Stimulated activated naive CD8-positive, alpha-beta T cell treated with anti-CD3 and anti-CD28 coated beads, Interleukin-15, amount 100 ng/mL, for 72 hours (primary cell): Measurements from ENCODE around the gene ATP2B1.

ENCODE experiments used
- ATAC-seq: fragments of 150-1000 bp; cut with Tn5 transposase; 2 replicates; pipeline ENCODE4 v1.10.0; 2021; ENCODE audit warnings: mild to moderate bottlenecking, moderate library complexity
- DNase-seq, 2 donors: peaks; one replicate each; pipeline ENCODE4 v3.0.0; 2021 to 2022
- H3K27ac Mint-ChIP-seq, 2 donors: one replicate each; pipeline ENCODE4 v1.8.0; 2022; ENCODE audit warnings: mild to moderate bottlenecking in 2 of 2, mixed read lengths in 2 of 2, moderate library complexity in 2 of 2
- H3K27me3 Mint-ChIP-seq: one replicate; pipeline ENCODE4 v1.8.0; 2022; ENCODE audit warnings: mixed read lengths
- H3K4me1 Mint-ChIP-seq: one replicate; pipeline ENCODE4 v1.8.0; 2022; ENCODE audit warnings: mild to moderate bottlenecking, mixed read lengths
- H3K4me3 Mint-ChIP-seq, 2 donors: one replicate each; pipeline ENCODE4 v1.8.0; 2022; ENCODE audit warnings: mild to moderate bottlenecking in 2 of 2, mixed read lengths in 2 of 2, moderate library complexity in 1 of 2
- H3K9me3 Mint-ChIP-seq, 2 donors: one replicate each; pipeline ENCODE4 v1.8.0; 2022; ENCODE audit warnings: mixed read lengths in 2 of 2

The ATP2B1 gene

DNA sequence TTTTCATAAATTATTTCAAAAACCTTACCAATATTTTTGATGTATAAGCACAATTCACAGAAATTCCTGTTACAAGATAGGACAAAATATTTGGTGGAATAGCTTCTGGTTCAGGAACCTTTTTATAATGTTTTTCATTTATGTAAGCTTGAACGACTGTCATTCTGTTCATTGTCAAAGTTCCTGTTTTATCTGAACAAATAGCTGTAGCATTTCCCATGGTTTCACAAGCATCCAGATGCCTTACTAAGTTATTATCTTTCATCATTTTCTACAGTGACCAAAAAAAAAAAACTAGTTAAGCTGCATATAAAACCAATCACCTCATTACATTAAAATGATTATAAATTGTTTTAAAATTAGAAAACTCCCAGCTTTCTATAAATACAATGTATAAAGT lies 87.1 kb downstream of the ATP2B1 start:
- ATAC-seq: no peak
- Mint-ChIP-seq H3K4me1 (peaks cover 10% of the 10 kb centered on the region), H3K9me3 (no peaks in the 10 kb centered on the region), H3K27ac (no peak overlapping the region), H3K27me3 (no peaks in the 10 kb centered on the region), H3K4me3 (no peak overlapping the region)
- no peak for DNase-seq

DNA sequence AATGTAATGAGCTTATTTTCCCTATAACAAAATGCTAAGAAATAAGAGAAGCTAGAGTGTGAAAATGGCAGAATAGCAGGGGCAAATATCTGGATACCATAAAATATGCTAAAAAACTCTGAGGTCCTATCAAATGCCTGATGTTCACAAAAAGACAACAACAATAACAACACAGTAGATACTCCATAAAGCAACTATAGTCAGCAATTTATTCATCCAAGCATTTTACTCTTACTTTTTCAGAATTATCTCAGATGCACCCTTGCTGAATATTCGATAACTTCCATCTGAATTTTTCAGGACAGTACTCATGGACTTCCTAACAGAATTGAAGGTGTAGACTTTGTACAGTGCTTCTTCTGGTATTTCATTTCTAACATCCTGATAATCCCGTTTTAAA lies 88.9 kb downstream of the ATP2B1 start:
- Mint-ChIP-seq H3K4me1 (peaks cover 10% of the 10 kb centered on the region), H3K9me3 (no peaks in the 10 kb centered on the region), H3K4me3 (no peak overlapping the region), H3K27ac (no peak overlapping the region), H3K27me3 (no peaks in the 10 kb centered on the region)
- DNase-seq (no peak), ATAC-seq (no peak)

DNA sequence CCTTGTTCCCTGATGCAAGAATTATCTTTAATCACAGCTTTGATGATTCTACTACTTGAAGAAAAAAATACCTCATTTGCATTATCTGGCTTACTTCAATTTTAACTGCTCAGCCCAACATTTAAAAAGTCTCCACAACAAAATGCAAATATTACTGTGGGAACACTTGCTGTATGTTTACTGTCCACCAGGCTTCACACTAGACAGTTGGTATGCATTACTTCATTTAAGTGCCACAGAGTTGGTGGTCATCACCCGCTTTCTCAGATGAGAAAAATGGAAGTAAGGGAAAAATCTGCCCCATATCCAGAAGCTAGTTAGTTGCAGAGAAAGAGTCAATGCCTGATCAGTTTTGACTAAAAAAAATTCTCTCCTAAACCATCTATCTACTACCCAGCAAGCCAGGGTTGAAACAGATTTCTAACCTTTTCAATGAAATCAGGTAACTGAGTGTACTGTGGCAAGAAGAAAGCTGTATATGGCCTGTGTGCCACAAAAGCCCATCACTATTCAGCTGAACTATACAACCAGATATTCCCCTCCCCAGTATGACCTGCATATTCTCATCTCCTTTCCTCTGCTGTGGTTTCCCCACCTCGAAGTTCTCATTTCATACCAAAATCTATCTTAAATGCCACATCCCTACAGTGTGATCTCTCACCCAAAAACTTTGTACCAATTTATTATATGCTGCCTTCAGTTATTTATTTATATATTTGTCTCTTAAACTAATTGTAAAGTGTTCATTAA lies 90.3 kb downstream of the ATP2B1 start:
- peak in 1 of 2 donors; percentile 14 for DNase-seq
- Mint-ChIP-seq H3K4me3 (no peak overlapping the region), H3K9me3 (no peaks in the 10 kb centered on the region), H3K27me3 (no peaks in the 10 kb centered on the region), H3K4me1 (peaks cover 10% of the 10 kb centered on the region), H3K27ac (no peak overlapping the region)
- ATAC-seq: peak; percentile 96

DNA sequence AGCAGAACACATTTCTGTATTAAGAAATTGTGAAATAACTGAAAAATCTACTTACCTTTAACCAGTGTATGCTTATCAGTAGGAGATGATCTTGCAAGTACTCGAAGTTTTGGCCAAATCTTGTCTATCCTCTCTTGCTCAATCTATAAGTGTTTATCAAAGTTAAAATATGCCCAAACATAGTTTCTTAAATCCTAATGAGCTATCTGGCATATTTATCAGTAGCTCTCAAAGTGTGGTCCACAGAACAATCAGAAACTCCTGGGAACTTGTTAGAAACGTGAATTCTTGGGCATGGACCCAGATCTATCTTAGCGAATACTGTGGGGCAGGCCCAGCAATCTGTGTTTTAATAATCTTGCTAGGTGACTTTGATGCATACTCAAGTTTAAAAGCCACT lies 98.3 kb downstream of the ATP2B1 start:
- Mint-ChIP-seq H3K27me3 (no peaks in the 10 kb centered on the region), H3K27ac (no peak overlapping the region), H3K4me3 (no peak overlapping the region), H3K9me3 (no peaks in the 10 kb centered on the region), H3K4me1 (no peaks in the 10 kb centered on the region)
- no peak for ATAC-seq
- no peak for DNase-seq

DNA sequence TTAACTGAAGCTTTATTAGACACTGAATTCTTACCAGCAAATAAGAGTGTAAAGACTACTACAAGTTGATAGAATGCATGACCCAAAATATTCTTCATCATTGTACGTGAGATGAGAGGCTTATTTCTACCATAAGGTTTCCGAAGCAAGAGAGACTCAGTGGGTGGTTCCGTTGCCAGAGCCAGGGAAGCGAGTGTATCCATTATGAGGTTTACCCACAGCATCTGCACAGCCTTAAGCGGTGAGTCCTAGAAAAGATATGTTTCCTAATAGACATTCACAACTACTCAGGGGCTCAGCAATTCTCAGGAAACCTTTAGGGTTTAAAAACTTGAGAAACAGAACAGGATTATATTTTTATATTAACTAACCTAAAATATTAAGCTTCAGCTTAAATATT lies 105.0 kb downstream of the ATP2B1 start:
- Mint-ChIP-seq H3K27me3 (no peaks in the 10 kb centered on the region), H3K4me1 (peaks cover 5% of the 10 kb centered on the region), H3K9me3 (no peaks in the 10 kb centered on the region), H3K4me3 (no peak overlapping the region), H3K27ac (no peak overlapping the region)
- ATAC-seq (no peak), DNase-seq (no peak)

DNA sequence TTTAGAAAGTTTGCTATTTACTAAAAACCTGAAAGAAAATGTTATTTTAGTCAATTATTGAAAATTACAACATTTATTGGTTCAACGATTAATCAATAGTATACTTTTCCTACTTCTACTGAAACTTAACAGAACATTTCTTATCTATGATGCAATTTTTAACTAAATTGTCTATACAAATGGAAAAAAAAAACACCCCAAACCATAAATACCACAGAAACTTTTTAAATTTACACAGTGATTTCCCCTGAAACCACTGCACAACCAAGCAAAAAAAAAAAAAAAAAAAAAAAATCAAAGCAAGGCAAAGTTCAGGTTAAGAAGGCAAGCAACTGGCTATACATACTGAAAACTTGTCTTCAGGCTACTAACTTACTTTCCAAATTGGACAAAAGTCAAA lies 110.9 kb downstream of the ATP2B1 start:
- ATAC-seq: peak; percentile 73
- Mint-ChIP-seq H3K4me1 (peaks cover 26% of the 10 kb centered on the region), H3K27ac (peak overlapping the region; percentile 91 to 96)

DNA sequence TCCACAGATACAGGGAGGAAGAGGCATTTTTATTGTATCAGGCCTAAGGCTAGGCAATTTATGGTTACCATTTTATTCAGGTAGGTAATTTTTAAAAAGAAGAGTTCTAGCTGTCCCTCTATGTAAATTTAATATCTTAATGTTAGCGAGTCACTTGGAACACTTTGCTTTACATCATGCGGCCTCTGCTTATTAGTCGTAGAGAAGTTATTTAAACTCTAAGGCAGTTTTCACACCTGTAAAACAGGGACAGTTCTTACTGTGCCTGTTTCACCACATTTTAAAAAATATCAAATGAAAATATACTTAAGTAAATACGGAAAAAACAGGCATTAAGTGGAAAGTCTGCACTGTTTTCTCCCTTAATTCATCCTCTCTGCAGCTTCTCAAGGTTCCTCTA lies 111.4 kb downstream of the ATP2B1 start:
- no peak for DNase-seq
- Mint-ChIP-seq H3K9me3 (no peaks in the 10 kb centered on the region), H3K27ac (peak overlapping the region; percentile 91 to 96), H3K4me1 (peaks cover 26% of the 10 kb centered on the region), H3K27me3 (no peaks in the 10 kb centered on the region), H3K4me3 (no peak overlapping the region)
- ATAC-seq: peak; percentile 72

More for the DNA sequence above, 110.9 kb downstream of the ATP2B1 start:
- no peaks in the 10 kb centered on the region for H3K27me3 Mint-ChIP-seq
- no peak for DNase-seq
- peak overlapping the region in 1 of 2 donors; percentile 8 for H3K4me3 Mint-ChIP-seq
- H3K9me3 Mint-ChIP-seq: no peaks in the 10 kb centered on the region

DNA sequence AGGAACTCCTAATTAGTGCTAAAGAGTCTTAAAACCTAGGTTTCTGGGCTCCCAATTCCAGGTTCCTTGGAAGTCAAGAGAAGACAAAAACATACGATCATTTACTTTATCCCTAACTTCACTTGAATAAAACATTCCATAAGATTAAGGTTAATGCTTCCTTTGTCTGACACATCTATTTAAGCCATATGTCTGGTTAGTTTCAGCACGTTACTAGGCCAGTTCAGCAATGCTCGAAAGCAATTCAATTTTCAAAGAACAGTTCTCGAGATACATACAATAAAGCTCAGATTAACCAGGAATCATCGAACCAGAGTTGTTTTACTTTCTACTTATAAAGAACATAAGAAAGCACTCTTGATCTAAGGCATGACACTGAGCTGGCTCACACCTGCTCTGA lies 114.8 kb downstream of the ATP2B1 start:
- Mint-ChIP-seq H3K4me3 (no peak overlapping the region), H3K27ac (no peak overlapping the region), H3K27me3 (no peaks in the 10 kb centered on the region), H3K4me1 (peaks cover 22% of the 10 kb centered on the region), H3K9me3 (no peaks in the 10 kb centered on the region)
- DNase-seq (no peak), ATAC-seq (no peak)

DNA sequence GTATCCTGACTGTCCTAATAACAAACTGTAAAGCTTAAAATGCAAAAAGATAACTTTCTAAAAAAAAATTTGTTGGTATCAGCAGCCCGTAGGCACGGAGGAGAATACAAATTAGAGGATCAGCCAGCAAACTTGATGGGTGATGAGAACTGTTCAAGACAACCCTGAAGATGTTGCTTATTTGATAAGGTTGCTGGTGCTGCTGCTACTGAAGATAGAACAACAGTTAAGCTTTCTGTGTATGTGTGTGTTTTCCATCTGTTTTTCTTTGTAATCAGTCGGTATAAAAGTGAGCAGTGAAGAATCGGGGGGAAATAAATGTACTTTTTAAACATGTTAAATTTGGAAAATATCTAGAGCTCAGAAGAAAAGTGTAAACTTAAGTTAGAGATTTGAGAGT lies 115.4 kb downstream of the ATP2B1 start:
- Mint-ChIP-seq H3K27me3 (no peaks in the 10 kb centered on the region), H3K27ac (no peak overlapping the region), H3K4me3 (no peak overlapping the region), H3K4me1 (peaks cover 16% of the 10 kb centered on the region), H3K9me3 (no peaks in the 10 kb centered on the region)
- ATAC-seq (no peak), DNase-seq (no peak)

DNA sequence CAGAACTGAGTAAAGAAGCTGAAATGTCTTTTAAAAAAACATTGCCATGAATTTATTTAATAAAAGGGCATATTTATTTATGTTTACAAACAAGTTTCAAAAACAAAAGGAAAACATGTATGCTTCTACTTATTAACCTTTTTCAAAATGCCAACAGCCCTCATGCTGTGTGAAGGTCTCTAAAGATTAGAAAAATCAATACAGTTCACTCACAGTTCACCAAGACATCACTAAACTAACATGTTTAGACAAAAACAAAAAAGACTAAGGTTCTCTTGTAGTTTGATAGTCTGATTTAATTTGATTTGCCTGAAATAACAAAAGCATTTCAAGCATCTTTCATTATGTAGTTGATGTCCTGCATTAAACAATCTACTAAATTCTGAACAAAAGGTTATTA lies 118.9 kb downstream of the ATP2B1 start:
- Mint-ChIP-seq H3K27me3 (no peaks in the 10 kb centered on the region), H3K9me3 (no peaks in the 10 kb centered on the region), H3K27ac (no peak overlapping the region), H3K4me3 (no peak overlapping the region), H3K4me1 (peaks cover 3% of the 10 kb centered on the region)
- DNase-seq: no peak
- no peak for ATAC-seq

DNA sequence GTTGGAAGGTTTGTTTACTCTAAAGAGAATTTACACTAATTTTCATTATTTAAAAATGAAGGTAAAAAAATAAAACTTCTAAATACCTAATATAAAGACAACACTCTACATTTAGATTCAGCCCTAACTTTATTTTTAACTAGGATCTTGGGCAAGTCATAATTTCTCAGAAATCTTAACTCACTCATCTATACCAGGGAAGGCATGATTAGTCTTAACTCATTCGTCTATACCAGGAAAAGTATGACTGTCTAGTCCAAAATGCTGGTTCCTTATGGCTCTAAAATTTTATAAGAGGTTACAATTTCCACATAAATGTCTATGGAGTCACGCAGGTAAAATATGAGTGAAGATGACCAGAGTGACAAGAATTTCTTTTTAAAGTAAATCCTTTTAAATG lies 130.1 kb downstream of the ATP2B1 start:
- Mint-ChIP-seq H3K27ac (no peak overlapping the region), H3K27me3 (no peaks in the 10 kb centered on the region), H3K4me3 (no peak overlapping the region), H3K9me3 (no peaks in the 10 kb centered on the region), H3K4me1 (peaks cover 6% of the 10 kb centered on the region)
- ATAC-seq (no peak), DNase-seq (no peak)

DNA sequence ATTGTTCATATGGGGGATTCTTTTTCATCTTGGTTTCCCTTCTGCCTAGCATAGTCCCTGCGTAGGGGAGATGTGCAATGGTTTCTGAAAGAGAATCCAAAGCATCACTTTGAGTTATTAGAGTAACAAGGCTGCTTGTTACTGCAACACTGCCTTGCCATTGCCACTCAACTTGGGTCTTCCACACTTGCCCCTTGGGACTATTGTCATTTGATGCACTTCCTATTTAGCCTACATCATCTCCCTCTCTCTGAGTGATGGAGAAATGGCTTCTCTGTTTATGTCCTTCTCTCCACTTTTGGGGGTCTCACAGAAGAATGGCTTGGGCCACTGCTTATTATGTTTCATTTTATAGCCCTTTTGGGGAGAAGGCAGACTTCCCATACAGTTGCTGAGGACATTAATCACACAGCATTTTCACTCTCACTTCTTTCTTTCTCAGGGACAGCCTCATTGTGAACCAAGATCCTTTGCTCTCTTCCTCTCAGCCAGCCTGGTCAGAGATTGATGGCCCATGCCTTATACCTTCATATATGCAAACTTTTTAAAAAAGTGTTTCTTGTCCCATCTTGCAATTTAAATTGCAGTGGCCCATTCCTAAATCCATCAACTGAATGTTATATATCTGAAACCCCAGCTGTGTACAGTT lies 131.9 kb downstream of the ATP2B1 start:
- Mint-ChIP-seq H3K27me3 (no peaks in the 10 kb centered on the region), H3K4me3 (no peak overlapping the region), H3K27ac (no peak overlapping the region), H3K4me1 (peaks cover 6% of the 10 kb centered on the region), H3K9me3 (no peaks in the 10 kb centered on the region)
- DNase-seq (no peak), ATAC-seq (no peak)

DNA sequence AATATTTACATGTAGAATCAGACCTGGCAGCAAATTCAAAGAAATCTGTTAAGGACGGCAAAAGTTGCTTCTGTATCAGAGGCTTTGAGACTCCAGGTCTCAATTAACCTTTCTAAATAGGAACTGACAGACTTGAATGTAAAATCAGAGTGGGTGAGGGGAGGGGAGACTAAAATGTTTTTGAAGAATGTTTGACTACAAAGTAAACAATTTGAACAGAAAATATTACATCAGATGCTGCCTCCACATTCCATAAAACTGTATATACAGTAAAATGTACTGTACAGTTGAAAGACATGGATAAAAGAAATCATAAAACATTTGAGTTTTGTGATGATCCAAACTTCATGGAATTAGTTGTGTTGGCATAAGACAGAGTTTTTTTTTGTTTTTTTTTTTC lies 133.3 kb downstream of the ATP2B1 start:
- no peaks in the 10 kb centered on the region for H3K27me3 Mint-ChIP-seq
- DNase-seq: no peak
- H3K27ac Mint-ChIP-seq: no peak overlapping the region
- peaks cover 6% of the 10 kb centered on the region for H3K4me1 Mint-ChIP-seq
- H3K9me3 Mint-ChIP-seq: no peaks in the 10 kb centered on the region
- no peak overlapping the region for H3K4me3 Mint-ChIP-seq
- ATAC-seq: no peak

DNA sequence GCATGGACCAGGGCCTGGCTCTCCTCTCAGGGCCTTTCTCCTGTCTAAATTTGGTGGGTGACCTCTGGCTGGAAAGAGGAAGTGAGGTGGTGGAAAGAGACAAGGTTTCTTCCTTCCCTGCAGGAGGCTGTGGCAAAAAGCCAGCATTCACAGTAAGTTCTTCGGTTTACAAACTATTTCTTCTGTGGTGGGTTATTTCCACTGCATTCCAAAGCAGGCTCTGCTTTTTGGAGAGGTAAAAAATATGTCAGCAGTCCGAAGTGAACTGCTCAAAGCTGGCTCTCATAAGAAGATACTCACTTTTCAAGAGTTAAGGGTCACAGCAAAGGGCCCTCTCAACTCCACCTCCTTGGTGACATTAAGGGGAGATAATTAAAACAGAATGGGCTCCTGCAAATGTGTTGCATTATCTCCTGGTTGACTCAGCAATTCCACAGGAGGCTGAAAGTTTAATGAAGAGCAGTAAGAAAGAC lies 133.9 kb downstream of the ATP2B1 start:
- Mint-ChIP-seq H3K4me3 (no peak overlapping the region), H3K27me3 (no peaks in the 10 kb centered on the region), H3K27ac (peak overlapping the region in 1 of 2 donors; percentile 12), H3K4me1 (peaks cover 6% of the 10 kb centered on the region), H3K9me3 (no peaks in the 10 kb centered on the region)
- DNase-seq: no peak
- no peak for ATAC-seq

DNA sequence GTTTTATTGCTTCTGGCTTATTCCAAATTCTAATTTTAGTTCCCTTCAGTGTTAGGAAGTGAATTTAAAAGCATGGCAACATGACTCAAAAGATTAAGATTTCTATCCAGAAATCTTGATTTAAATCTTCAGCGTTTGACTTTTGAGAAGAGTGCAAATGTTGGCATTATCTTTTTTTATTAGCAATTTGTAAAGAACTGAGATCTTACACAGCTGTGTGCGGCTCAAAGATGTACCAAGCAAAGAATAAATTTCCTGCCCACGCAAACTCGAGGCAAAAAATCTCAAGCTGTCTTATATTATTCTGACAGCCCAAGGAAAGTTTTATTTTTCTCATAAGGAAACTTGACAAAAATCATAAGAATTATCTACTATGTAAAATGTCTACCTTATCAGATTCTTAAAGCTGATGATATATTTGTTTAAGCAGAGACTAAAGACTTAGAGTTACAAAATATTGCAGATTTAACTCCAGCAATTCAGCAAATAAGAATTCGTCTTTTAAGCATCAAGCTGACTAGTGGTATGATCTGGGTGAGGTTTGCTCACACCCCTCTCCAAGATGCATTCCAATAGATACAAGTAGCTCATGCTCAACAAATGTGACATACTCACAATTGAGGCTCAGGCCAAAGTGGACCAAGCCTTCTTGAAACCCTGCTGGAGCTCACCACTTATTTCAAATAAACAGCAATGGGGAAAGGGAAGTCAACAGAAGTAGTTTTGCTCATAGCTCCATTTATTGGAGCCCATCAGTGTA lies 135.4 kb downstream of the ATP2B1 start:
- ATAC-seq (no peak), DNase-seq (no peak)
- H3K27me3 Mint-ChIP-seq: no peaks in the 10 kb centered on the region
- no peak overlapping the region for H3K4me3 Mint-ChIP-seq
- no peaks in the 10 kb centered on the region for H3K9me3 Mint-ChIP-seq
- H3K4me1 Mint-ChIP-seq: peaks cover 6% of the 10 kb centered on the region
- H3K27ac Mint-ChIP-seq: no peak overlapping the region
